ENCODE measurements around the gene SLC34A3.
A peak's percentile ranks its signal among the peaks of the same experiment; 100 is the strongest.

The SLC34A3 gene

DNA sequence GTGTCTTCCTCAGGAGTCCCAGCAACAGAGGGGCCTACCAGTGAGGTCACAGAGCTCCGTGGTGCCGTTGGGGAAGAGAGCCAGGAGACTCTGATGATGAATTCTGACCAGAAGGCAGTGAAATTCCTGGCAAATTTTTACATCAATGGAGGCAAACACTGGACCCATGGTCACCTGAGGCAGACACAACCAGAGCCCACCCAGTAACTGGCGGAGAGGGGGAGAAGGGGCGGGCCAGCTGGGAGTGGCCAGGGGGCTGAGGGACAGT lies 20.4 kb downstream of the SLC34A3 start, which contains the start of gene STPG3:
Gene STPG3 (plus strand): TSS at position 93 of the 268 bp plus-strand sequence. CDS start 1 bp downstream, at position 94.
- TF ChIP-seq, protein P1, sequence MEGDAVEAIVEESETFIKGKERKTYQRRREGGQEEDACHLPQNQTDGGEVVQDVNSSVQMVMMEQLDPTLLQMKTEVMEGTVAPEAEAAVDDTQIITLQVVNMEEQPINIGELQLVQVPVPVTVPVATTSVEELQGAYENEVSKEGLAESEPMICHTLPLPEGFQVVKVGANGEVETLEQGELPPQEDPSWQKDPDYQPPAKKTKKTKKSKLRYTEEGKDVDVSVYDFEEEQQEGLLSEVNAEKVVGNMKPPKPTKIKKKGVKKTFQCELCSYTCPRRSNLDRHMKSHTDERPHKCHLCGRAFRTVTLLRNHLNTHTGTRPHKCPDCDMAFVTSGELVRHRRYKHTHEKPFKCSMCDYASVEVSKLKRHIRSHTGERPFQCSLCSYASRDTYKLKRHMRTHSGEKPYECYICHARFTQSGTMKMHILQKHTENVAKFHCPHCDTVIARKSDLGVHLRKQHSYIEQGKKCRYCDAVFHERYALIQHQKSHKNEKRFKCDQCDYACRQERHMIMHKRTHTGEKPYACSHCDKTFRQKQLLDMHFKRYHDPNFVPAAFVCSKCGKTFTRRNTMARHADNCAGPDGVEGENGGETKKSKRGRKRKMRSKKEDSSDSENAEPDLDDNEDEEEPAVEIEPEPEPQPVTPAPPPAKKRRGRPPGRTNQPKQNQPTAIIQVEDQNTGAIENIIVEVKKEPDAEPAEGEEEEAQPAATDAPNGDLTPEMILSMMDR (IDR thresholded peaks at IDR 0.05; ENCODE audit: control insufficient read depth, insufficient read depth, low read depth, low read length, missing control alignments), result no peak
- DNase-seq (ENCODE audit: low read depth), result no peak
- H3K4me3 ChIP-seq (ENCODE audit: control insufficient read depth, low read depth, low read length), result no peak within 1 kb of the TSS

DNA sequence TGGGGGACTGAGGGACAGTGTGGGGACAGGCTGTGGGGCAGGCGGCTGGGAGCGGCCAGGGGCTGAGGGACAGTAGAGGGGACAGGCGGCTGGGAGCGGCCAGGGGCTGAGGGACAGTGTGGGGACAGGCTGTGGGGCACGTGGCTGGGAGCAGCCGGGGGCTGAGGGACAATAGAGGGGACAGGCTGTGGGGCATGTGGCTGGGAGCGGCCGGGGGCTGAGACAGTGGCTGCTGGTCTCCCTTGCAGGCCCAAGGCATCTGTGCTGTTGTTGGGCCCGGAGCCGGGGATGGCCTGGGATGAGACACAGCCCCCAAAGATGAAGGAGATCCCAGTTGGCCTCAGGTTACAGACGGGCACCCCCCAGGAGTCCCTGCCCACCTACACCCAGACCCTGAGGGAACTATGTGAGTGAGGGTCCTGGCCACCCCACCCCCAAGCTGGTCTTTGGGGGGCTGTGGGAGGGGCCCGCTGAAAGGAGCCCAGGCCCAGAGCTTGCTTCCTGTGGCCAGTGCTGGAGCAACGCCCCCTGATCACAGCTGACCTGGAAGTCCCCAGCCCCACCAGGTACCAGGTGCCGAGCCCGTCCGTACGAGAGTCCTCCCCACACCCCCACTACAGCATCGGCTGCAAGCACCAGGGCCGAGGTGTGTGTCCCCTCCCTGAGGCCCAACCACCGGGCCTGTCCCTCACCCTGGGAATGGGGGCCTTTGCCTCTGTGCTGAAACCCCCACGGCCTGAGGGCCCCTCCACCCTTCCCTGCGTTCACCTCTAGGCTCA lies 21.0 kb downstream of the SLC34A3 start:
- H3K4me3 ChIP-seq (ENCODE audit: control insufficient read depth, low read depth, low read length), result no peak overlapping the region
- TF ChIP-seq, protein P1 (IDR thresholded peaks at IDR 0.05; ENCODE audit: control insufficient read depth, insufficient read depth, low read depth, low read length, missing control alignments), result no peak
- DNase-seq (ENCODE audit: low read depth), result no peak

DNA sequence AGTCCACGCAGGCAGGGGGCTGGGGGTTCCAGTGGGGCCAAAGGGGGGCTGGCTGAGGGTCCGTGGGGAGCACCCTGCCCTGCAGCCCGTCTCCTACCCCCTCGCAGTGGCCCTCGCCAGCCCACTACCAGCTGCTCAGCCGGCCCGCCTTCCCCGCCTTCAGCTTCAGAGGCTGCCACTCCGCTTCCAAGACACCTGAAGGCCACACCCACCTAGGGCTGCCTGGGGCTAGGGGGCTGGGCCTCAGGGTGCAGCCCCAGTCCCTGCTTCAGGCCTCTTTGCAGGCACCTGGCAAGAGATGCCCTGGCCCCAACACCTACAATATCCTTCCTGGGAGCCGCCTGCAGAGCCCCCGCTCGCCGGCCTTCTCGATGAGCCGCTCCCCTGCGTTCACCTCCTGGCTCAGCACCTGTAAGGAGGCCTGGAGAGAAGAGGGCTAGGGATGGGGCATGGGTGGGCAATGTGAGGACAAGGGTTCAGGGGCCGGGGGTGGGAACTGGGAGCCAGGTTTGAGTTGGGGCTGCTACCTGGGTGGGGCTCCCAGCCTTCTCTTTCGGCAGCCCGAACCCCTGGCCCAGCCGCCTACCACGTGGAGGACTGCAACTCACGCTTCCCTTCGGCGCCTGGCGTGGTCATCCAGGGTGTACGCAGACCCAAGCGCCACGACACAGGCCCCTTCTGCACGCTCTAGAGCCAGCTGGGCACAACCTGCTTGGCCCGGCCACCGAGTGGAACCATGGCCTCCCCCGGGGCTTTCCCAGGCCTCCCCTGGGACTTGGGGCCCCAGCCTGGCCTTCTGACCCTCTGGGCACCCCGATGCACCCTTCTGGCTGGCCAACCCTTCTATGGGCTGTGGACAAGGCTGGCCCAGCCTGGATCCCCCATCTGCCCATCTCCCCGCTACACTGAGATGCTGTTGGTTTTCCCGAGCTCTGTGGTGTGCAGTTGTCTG lies 22.1 kb downstream of the SLC34A3 start:
- no peak for DNase-seq (ENCODE audit: low read depth)
- TF ChIP-seq, protein P1 (IDR thresholded peaks at IDR 0.05; ENCODE audit: control insufficient read depth, insufficient read depth, low read depth, low read length, missing control alignments), result no peak
- no peak overlapping the region for H3K4me3 ChIP-seq (ENCODE audit: control insufficient read depth, low read depth, low read length)

DNA sequence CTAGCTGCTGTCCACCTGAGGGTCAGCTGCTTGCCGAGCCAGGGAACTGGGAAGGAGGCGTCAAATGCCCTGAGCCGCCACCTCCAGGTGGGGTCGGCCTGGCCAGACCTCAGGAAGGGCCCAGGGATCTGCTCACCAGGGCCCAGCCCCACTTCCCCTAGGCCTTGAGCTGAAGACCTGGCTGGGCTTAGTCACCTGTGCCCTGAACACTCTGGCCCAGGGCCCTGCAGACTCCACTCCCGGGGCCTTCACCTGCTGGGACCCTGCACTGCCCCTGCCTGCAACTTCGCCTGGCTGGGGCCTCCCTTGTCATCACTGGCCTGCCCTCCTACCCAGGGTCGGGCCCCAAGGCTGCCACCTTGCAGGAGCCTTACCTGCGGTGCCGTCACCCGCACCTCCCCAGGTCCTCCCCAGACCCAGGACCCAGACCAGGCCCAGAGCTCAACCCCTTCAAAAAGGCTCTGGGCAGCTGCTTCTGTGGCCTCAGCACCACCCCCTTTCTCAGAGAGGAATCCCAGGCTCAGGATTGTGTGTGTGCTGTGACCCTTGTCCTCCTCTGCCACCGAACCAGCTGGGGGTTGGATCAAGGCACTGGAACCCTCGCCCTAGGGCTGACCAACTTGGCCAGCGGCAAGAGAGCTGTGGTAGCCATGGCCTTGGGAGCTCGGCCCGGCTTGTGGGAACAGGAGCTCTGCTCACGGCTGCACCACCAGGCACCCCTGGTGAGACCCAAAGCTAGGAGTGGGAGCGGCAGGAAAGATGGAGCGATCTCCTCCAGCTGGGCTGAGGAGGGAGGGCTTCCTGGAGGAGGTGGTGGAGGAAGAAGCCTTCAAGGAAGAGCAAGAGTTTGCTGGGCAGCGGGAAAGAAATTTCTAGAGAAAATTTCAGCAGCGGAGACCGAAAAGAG lies 23.3 kb downstream of the SLC34A3 start:
- TF ChIP-seq, protein P1 (IDR thresholded peaks at IDR 0.05; ENCODE audit: control insufficient read depth, insufficient read depth, low read depth, low read length, missing control alignments), result no peak
- DNase-seq (ENCODE audit: low read depth), result no peak
- peak overlapping the region; percentile 78 for H3K4me3 ChIP-seq (ENCODE audit: control insufficient read depth, low read depth, low read length)

DNA sequence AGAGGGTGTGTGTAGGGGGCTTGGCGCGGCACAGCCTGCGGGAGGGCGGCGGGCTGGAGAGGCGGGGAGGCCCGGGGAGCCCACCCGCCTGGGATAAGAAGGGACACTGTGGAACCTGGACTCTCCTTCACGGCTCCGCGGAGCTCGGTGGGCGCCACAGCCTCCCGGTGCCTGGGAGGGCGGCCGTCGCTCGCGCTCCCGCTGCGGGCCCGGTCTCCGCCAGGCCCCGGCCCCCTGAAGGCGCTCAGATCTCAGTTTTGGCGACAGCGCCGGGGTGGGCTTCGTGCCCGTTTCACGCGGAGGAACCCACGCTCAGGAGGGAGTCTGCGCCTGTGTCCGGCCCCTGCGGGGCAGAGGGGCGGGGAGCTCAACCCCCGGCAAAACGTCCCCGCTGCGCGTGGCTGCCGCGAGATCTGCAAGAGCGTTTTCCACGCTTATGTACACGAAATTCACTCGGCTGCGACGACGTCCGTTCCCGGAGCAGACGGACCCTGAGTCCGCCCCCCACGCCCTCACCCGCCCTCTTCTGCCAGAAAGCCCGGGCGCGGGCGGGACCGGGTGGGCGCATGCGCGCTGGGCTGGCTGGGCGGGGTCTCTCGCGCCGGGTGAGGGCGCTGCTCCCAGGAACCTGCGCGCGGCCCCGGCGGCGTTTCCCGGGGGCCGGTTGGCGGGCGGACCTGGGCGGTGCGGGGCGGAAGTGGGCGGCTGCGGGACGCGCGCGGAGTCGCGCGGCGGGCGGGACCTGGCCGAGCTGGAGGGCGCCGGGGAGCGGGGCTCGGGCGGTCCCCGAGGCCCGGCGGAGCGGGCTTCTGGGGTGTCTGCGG lies 24.1 kb downstream of the SLC34A3 start, which contains the start of gene NELFB:
Gene NELFB (plus strand): TSS at position 704 of the 824 bp plus-strand sequence.
- peak; percentile 41 for DNase-seq (ENCODE audit: low read depth)
- H3K4me3 ChIP-seq (ENCODE audit: control insufficient read depth, low read depth, low read length), result peak within 1 kb of the TSS; percentile 95
- TF ChIP-seq, protein P1 (IDR thresholded peaks at IDR 0.05; ENCODE audit: control insufficient read depth, insufficient read depth, low read depth, low read length, missing control alignments), result no peak

All from AG09309 (cell line).